ENCODE measurements around the gene KRT27. TPM values are rescaled to one million over a fixed set of nuclear protein-coding genes. Genes with fewer than 3 reads are reported as not detected.
A peak's percentile ranks its signal among the peaks of the same experiment; 100 is the strongest.

Gene KRT27
- total RNA-seq, 1 experiment from 2014 or later = not detected

- no peaks in the 10 kb centered on the region for H4K20me1 ChIP-seq (ENCODE audit: insufficient read depth)
- RAD21 ChIA-PET (ENCODE audit: low non-redundant PET in 1 of 2, low total read pairs in 2 of 2, uncharacterized antibody in 2 of 2, unreplicated experiment in 2 of 2) = interaction anchor here in 1 of 2 experiments (1.0 kb wide), 1 partner anchor 746 kb away, joined by 3 read pairs; no protein-coding TSS in a partner anchor
- ATAC-seq (peak; percentile 99), DNase-seq (ENCODE audit: low read depth, low spot score) (peak; percentile 74)
- H3K4me1 ChIP-seq (ENCODE audit: control insufficient read depth in 1 of 2, insufficient read depth in 2 of 2, low read length in 2 of 2) = peaks cover 3 to 9% of the 10 kb centered on the region in 2 experiments; a peak in 3 of 4 replicates
- intact Hi-C loops (cut with micrococcal nuclease) = loop anchor here (1.0 to 10.0 kb wide), 8 partner anchors 53 to 859 kb away; no protein-coding TSS in a partner anchor
- no TSS peak for BruUV-seq (replicated peaks)
- H3K9ac ChIP-seq (ENCODE audit: low read length) = no peak overlapping the region
- H3K9me2 ChIP-seq (ENCODE audit: insufficient read depth) = no peaks in the 10 kb centered on the region
- no peak overlapping the region for H3K4me3 ChIP-seq (replicated peaks in 1 of 2; ENCODE audit: low read depth in 1 of 2, low read length in 2 of 2)
- H3K27ac ChIP-seq (ENCODE audit: low read depth, low read length) = no peak overlapping the region
- no peaks in the 10 kb centered on the region for H3K27me3 ChIP-seq (ENCODE audit: insufficient read depth, low read length)
- H3K36me3 ChIP-seq (ENCODE audit: control insufficient read depth in 1 of 2, insufficient read depth in 2 of 2, low read length in 2 of 2) = no peaks in the 10 kb centered on the region
- peak overlapping the region; percentile 83 for H2AFZ ChIP-seq (ENCODE audit: low read depth, low read length, poor library complexity, severe bottlenecking)
- CTCF ChIA-PET = interaction anchor here (0.6 to 2.3 kb wide), 8 partner anchors 12 to 859 kb away, joined by 3 to 14 read pairs (median 4); no protein-coding TSS in a partner anchor
- H3K9me3 ChIP-seq (ENCODE audit: control insufficient read depth in 1 of 2, insufficient read depth in 1 of 2, low read depth in 1 of 2, low read length in 2 of 2) = no peaks in the 10 kb centered on the region
- no peaks in the 10 kb centered on the region for H3K79me2 ChIP-seq (ENCODE audit: insufficient read depth, low read length)
- TF ChIP-seq ZBTB33 (IDR thresholded peaks at IDR 0.05; ENCODE audit: extremely low read depth, insufficient replicate concordance, low read length) = no peak
- no peak; the same call in 1 of the 2 replicates for TF ChIP-seq CBX3 (IDR thresholded peaks at IDR 0.05; ENCODE audit: low read depth)
- TF ChIP-seq EZH2phosphoT487 (IDR thresholded peaks at IDR 0.05; ENCODE audit: borderline replicate concordance) = no peak
- TF ChIP-seq POLR2A (IDR thresholded peaks at IDR 0.05; ENCODE audit: borderline replicate concordance, extremely low read depth, insufficient read depth, insufficient read length) = no peak
- TF ChIP-seq REST (IDR thresholded peaks at IDR 0.05; ENCODE audit: low read depth) = no peak
- TF ChIP-seq MAX (IDR thresholded peaks at IDR 0.05) = 0 out of 2 replicates have a peak, but pooled peaks have one; percentile 36
- peak; percentile 82 to 96 (median 88) for TF ChIP-seq CTCF (IDR thresholded peaks at IDR 0.05 in 2 of 3, conservative IDR thresholded peaks at IDR 0.05 in 1 of 3; ENCODE audit: borderline replicate concordance in 1 of 3, insufficient read depth in 1 of 3, low read depth in 2 of 3, low read length in 2 of 3)
- peak; percentile 98 for TF ChIP-seq RAD21 (IDR thresholded peaks at IDR 0.05; ENCODE audit: low read depth)
- no peak for TF ChIP-seq ATF3 (IDR thresholded peaks at IDR 0.05)
- peak; percentile 43 for TF ChIP-seq YY1 (IDR thresholded peaks at IDR 0.05; ENCODE audit: extremely low read depth, insufficient replicate concordance, low read depth, low read length)
- TF ChIP-seq SP1 (IDR thresholded peaks at IDR 0.05; ENCODE audit: low read depth) = 0 out of 2 replicates have a peak, but pooled peaks have one; percentile 11
- POLR2A ChIA-PET = no interaction called here
- H3K4me2 ChIP-seq (ENCODE audit: low read length) = peak overlapping the region; percentile 45
Measured at GRCh38 chr17:40803617-40804082, 21.3 kb upstream of the KRT27 start.

Measured in HCT116 (cell line).